A549 (cell line): ENCODE data around the gene SSC5D. TPM values are rescaled to one million over a fixed set of nuclear protein-coding genes. Genes with fewer than 3 reads are reported as not detected.
"Not testable (repeated sequence)": the region's sequence is repeated elsewhere in the genome, so short reads cannot be mapped to it uniquely, and the experiment has no call there.

Source experiments
- ATAC-seq, 2 experiments: fragments of 200-7000 bp in 1 of 2; fragments of >200 bp in 1 of 2; cut with Nextera tagmentation in 1 of 2; cut with Tn5 transposase in 1 of 2; 3 replicates each; pipeline versions ENCODE4 v1.8.0 to v1.9.1; 2018 to 2020; ENCODE audit warnings: mild to moderate bottlenecking in 1 of 2, moderate library complexity in 1 of 2
- CTCF ChIA-PET: fragments of 300-600 bp; sonication (Branson Sonifier 250); formaldehyde crosslinking; extraction: SDS; loops from one replicate; lab custom pipeline; 2021; ENCODE audit warnings: antibody characterized with exemption, inconsistent platforms; lab: Yijun Ruan, JAX
- POLR2A ChIA-PET: fragments of 350-600 bp; formaldehyde crosslinking; extraction: SDS; loops from one replicate; lab custom pipeline; 2021; ENCODE audit warnings: antibody characterized with exemption, inconsistent platforms; lab: Yijun Ruan, JAX
- DNase-seq, 2 experiments: peaks; one replicate each; pipeline versions ENCODE4 v3.0.0 to v3.0.0-alpha.2; 2011 to 2016; ENCODE audit warnings: low read depth in 1 of 2, low spot score in 1 of 2
- FAIRE-seq: peaks from 2 replicates; lab custom pipeline; 2011; peaks lifted over from hg19 to GRCh38; lab: Jason Lieb, UNC
- H3K27ac ChIP-seq, 2 experiments: fragments of >200 bp; sonication (Bioruptor Twin); formaldehyde crosslinking; 3 replicates each; pipeline ENCODE4 v1.5.1; 2016 to 2017
- H3K4me1 ChIP-seq: fragments of >200 bp; sonication (Bioruptor Twin); formaldehyde crosslinking; 3 replicates; pipeline ENCODE4 v1.6.1; 2016
- H3K4me2 ChIP-seq: fragments of >200 bp; sonication (Bioruptor Twin); formaldehyde crosslinking; 3 replicates; pipeline ENCODE4 v1.6.1; 2016
- H3K4me3 ChIP-seq: fragments of >200 bp; sonication (Bioruptor Twin); formaldehyde crosslinking; 3 replicates; pipeline ENCODE4 v1.5.1; 2016
- H3K9me3 ChIP-seq: fragments of >200 bp; sonication (Bioruptor Twin); formaldehyde crosslinking; 3 replicates; pipeline ENCODE4 v1.6.1; 2016
- CEBPB ChIP-seq, 2 experiments: fragments of >200 bp in 1 of 2; sonication (Bioruptor Twin) in 1 of 2; formaldehyde crosslinking in 1 of 2; IDR thresholded peaks; 2 replicates each; pipeline ENCODE4 v1.6.1; 2012 to 2016
- CHD2 ChIP-seq: fragments of 150-350 bp; IDR thresholded peaks from 2 replicates; pipeline ENCODE4 v1.6.1; 2014; ENCODE audit warnings: low read length; ENCODE audit not compliant: partially characterized antibody
- CHD4 ChIP-seq: fragments of 200-600 bp; sonication (generic); IDR thresholded peaks from 2 replicates; pipeline ENCODE4 v1.6.1; 2016; ENCODE audit warnings: antibody characterized with exemption, mild to moderate bottlenecking, borderline replicate concordance
- CTCF ChIP-seq: fragments of >200 bp; sonication (Bioruptor Twin); formaldehyde crosslinking; IDR thresholded peaks from 3 replicates; pipeline ENCODE4 v1.5.1; 2016
- ELK1 ChIP-seq: fragments of 150-350 bp; IDR thresholded peaks from 2 replicates; pipeline ENCODE4 v1.6.1; 2014; ENCODE audit warnings: low read depth, mild to moderate bottlenecking, low read length
- FOXS1 ChIP-seq: fragments of 250-450 bp; sonication (Bioruptor Pico); IDR thresholded peaks from 2 replicates; pipeline ENCODE4 v1.5.0; 2020; ENCODE audit warnings: mild to moderate bottlenecking, moderate library complexity
- GATA3 ChIP-seq: IDR thresholded peaks from 2 replicates; pipeline ENCODE4 v1.6.1; 2012; ENCODE audit warnings: borderline replicate concordance
- HEYL ChIP-seq: fragments of 250-450 bp; sonication (Bioruptor Pico); IDR thresholded peaks from 2 replicates; pipeline ENCODE4 v1.8.0; 2021; ENCODE audit warnings: mild to moderate bottlenecking, moderate library complexity
- HOXB5 ChIP-seq: fragments of 250-450 bp; sonication (Bioruptor Pico); IDR thresholded peaks from 2 replicates; pipeline ENCODE4 v1.5.0; 2020; ENCODE audit warnings: mild to moderate bottlenecking, moderate library complexity
- JUNB ChIP-seq: fragments of >200 bp; sonication (Bioruptor Twin); formaldehyde crosslinking; IDR thresholded peaks from 2 replicates; pipeline ENCODE4 v1.6.1; 2016
- KDM1A ChIP-seq: fragments of 200-600 bp; sonication (generic); IDR thresholded peaks from 2 replicates; pipeline ENCODE4 v1.6.1; 2016; ENCODE audit warnings: low read depth, mild to moderate bottlenecking
- KDM5A ChIP-seq: fragments of 200-600 bp; sonication (generic); IDR thresholded peaks from 2 replicates; pipeline ENCODE4 v1.6.1; 2016; ENCODE audit warnings: antibody characterized with exemption, mild to moderate bottlenecking
- MAFK ChIP-seq: fragments of 450-650 bp; IDR thresholded peaks from 2 replicates; pipeline ENCODE4 v1.6.1; 2014; ENCODE audit not compliant: partially characterized antibody
- MAX ChIP-seq: IDR thresholded peaks from 2 replicates; pipeline ENCODE4 v1.6.1; 2012
- MYC ChIP-seq: IDR thresholded peaks from 2 replicates; pipeline ENCODE4 v1.6.1; 2012; ENCODE audit warnings: mild to moderate bottlenecking, inconsistent platforms, low read length, improper control_type of control experiment, borderline replicate concordance
- NPAS2 ChIP-seq: fragments of 250-450 bp; sonication (Bioruptor Pico); IDR thresholded peaks from 2 replicates; pipeline ENCODE4 v1.8.0; 2022; ENCODE audit warnings: mild to moderate bottlenecking, moderate library complexity, borderline replicate concordance
- NR3C1 ChIP-seq: fragments of >200 bp; sonication (Bioruptor Twin); formaldehyde crosslinking; IDR thresholded peaks from 3 replicates; pipeline ENCODE4 v1.6.1; 2017
- PBX3 ChIP-seq: IDR thresholded peaks from 2 replicates; pipeline ENCODE4 v1.6.1; 2012
- POLR2A ChIP-seq: IDR thresholded peaks from 2 replicates; pipeline ENCODE4 v1.6.1; 2012; ENCODE audit warnings: mild to moderate bottlenecking, low read length
- RAD21 ChIP-seq, 2 experiments: fragments of >200 bp in 1 of 2; sonication (Bioruptor Twin) in 1 of 2; formaldehyde crosslinking in 1 of 2; IDR thresholded peaks in 1 of 2; conservative IDR thresholded peaks in 1 of 2; 2 replicates in 1 of 2; 3 replicates in 1 of 2; pipeline ENCODE4 v1.6.1; 2012 to 2018; ENCODE audit warnings: inconsistent platforms in 1 of 2
- RNF2 ChIP-seq: fragments of 200-600 bp; sonication (generic); IDR thresholded peaks from 2 replicates; pipeline ENCODE4 v1.6.1; 2016; ENCODE audit warnings: low read depth, mild to moderate bottlenecking, antibody characterized with exemption, moderate library complexity, borderline replicate concordance
- SMC3 ChIP-seq: fragments of >200 bp; sonication (Bioruptor Twin); formaldehyde crosslinking; IDR thresholded peaks from 3 replicates; pipeline ENCODE4 v1.6.1; 2018; ENCODE audit warnings: inconsistent platforms
- SREBF2 ChIP-seq: fragments of 450-650 bp; IDR thresholded peaks from 2 replicates; pipeline ENCODE4 v1.6.1; 2014; ENCODE audit warnings: mild to moderate bottlenecking, moderate library complexity
- TFCP2L1 ChIP-seq: fragments of 250-450 bp; sonication (Bioruptor Pico); IDR thresholded peaks from 2 replicates; pipeline ENCODE4 v1.5.0; 2021; ENCODE audit warnings: mild to moderate bottlenecking
- USF2 ChIP-seq: fragments of 450-650 bp; IDR thresholded peaks from 2 replicates; pipeline ENCODE4 v1.6.1; 2014; ENCODE audit warnings: antibody characterized with exemption
- ZFP36 ChIP-seq: fragments of 450-650 bp; IDR thresholded peaks from 2 replicates; pipeline ENCODE4 v1.6.1; 2014; ENCODE audit warnings: borderline replicate concordance; ENCODE audit not compliant: partially characterized antibody
- WGBS: methylation state at CpG from one replicate; pipeline ENCODE4 v1.1.6; 2017; ENCODE audit errors: missing lambda C conversion rate; 5-methylcytosine and 5-hydroxymethylcytosine counted together
- polyA plus RNA-seq, 4 experiments: library from polyadenylated mRNA; depleted of rRNA in 3 of 4; stranded (reverse); fragments of >200 nt; fragmentation: RNase III in 1 of 4; extraction: RNeasy Plus Mini Kit Qiagen cat#74134 plus additional on column Dnase treatment in 1 of 4; gene quantifications; 2 replicates in 3 of 4; 3 replicates in 1 of 4; pipeline ENCODE4 v1.2.3, GENCODE V29; 2011 to 2017

Gene SSC5D
- polyA plus RNA-seq, 2 of the 4 experiments (the other 2 are of a cell fraction), result 0.22 to 1.5 TPM

GRCh38 chr19:55494172-55494761 is 6.0 kb downstream of the SSC5D start:
- POLR2A ChIA-PET, result interaction anchor here (1.1 kb wide), 1 partner anchor 10 kb away, joined by 3 read pairs; no protein-coding TSS in a partner anchor
- CTCF ChIA-PET, result interaction anchor here (1.0 to 17.3 kb wide), 8 partner anchors 9 to 353 kb away, joined by 3 to 219 read pairs (median 10); partner anchors contain the start of gene ZNF865
- no peak for FAIRE-seq
- no peak for DNase-seq
- 71% methylated on average over 22 of the region's 22 CpGs for WGBS
- no peak for TF ChIP-seq CHD2
- TF ChIP-seq TFCP2L1 (CRISPR knock-in tag), result no peak
- no peak for TF ChIP-seq SREBF2
- TF ChIP-seq CTCF, result no peak
- TF ChIP-seq MYC, result no peak
- no peak for TF ChIP-seq ZFP36
- TF ChIP-seq POLR2A, result no peak
- no peak for TF ChIP-seq SMC3
- TF ChIP-seq MAFK, result no peak
- TF ChIP-seq ELK1, result no peak
- no peak for TF ChIP-seq JUNB
- no peak for TF ChIP-seq GATA3
- no peak for TF ChIP-seq MAX
- no peak for TF ChIP-seq PBX3
- no peak for TF ChIP-seq KDM1A
- TF ChIP-seq HEYL (CRISPR knock-in tag), result no peak
- TF ChIP-seq NR3C1, result no peak
- TF ChIP-seq RNF2, result no peak
- TF ChIP-seq RAD21 (conservative IDR thresholded peaks at IDR 0.05 in 1 of 2, IDR thresholded peaks at IDR 0.05 in 1 of 2), result no peak
- no peak for TF ChIP-seq HOXB5 (CRISPR knock-in tag)
- H3K9me3 ChIP-seq, result no peaks in the 10 kb centered on the region
- ATAC-seq, result no peak
- H3K4me1 ChIP-seq, result peaks cover 26% of the 10 kb centered on the region; the same call in 2 of the 3 replicates
- no peak overlapping the region for H3K4me2 ChIP-seq
- no peak overlapping the region for H3K4me3 ChIP-seq
- no peak overlapping the region for H3K27ac ChIP-seq

- peaks cover 19% of the 10 kb centered on the region; the same call in 2 of the 3 replicates for H3K4me1 ChIP-seq
- WGBS, result 73% methylated on average over 11 of the region's 11 CpGs
- ATAC-seq (no peak), FAIRE-seq (no peak), DNase-seq (no peak)
- CTCF ChIA-PET, result interaction anchor here (0.8 to 17.3 kb wide), 6 partner anchors 8 to 136 kb away, joined by 5 to 219 read pairs (median 24); no protein-coding TSS in a partner anchor
- TF ChIP-seq FOXS1, result no peak
- TF ChIP-seq KDM5A, result no peak
- TF ChIP-seq NPAS2, result no peak
- no peak for TF ChIP-seq USF2
- TF ChIP-seq NR3C1, result no peak
- TF ChIP-seq CEBPB (IDR thresholded peaks at IDR 0.05), result no peak
- no peak for TF ChIP-seq CHD4
- H3K4me2 ChIP-seq, result no peak overlapping the region
- POLR2A ChIA-PET, result no interaction called here
- H3K27ac ChIP-seq, result no peak overlapping the region
- no peak overlapping the region for H3K4me3 ChIP-seq
- no peaks in the 10 kb centered on the region for H3K9me3 ChIP-seq
These were observed 7.6 kb downstream of the SSC5D start for GRCh38 chr19:55495646-55496349.

GRCh38 chr19:55496820-55497219 is 8.6 kb downstream of the SSC5D start:
- POLR2A ChIA-PET, H3K27ac ChIP-seq, H3K4me3 ChIP-seq, DNase-seq, H3K9me3 ChIP-seq, FAIRE-seq, ATAC-seq, H3K4me2 ChIP-seq: not testable (repeated sequence)
- H3K4me1 ChIP-seq, result peaks cover 12% of the 10 kb centered on the region; the same call in 1 of the 3 replicates
- CTCF ChIA-PET, result interaction anchor here (0.6 to 17.3 kb wide), 8 partner anchors 10 to 135 kb away, joined by 3 to 194 read pairs (median 5); partner anchors contain the start of genes ZNF628 and ZNF865
- 80% methylated on average over 10 of the region's 10 CpGs for WGBS
